BLaER1 (cell line): ENCODE results near the gene SPCS3.
A peak's percentile ranks its signal among the peaks of the same experiment; 100 is the strongest.

Experiments used
- H3K27ac ChIP-seq: shearing (Covaris generic); formaldehyde crosslinking; 2 replicates; pipeline ENCODE4 v1.8.1; 2022
- H3K27me3 ChIP-seq: shearing (Covaris generic); formaldehyde crosslinking; 2 replicates; pipeline ENCODE4 v1.8.1; 2022
- H3K36me3 ChIP-seq: shearing (Covaris generic); formaldehyde crosslinking; 2 replicates; pipeline ENCODE4 v1.8.1; 2022
- H3K4me1 ChIP-seq: shearing (Covaris generic); formaldehyde crosslinking; 2 replicates; pipeline ENCODE4 v1.8.1; 2022
- H3K4me2 ChIP-seq: shearing (Covaris generic); formaldehyde crosslinking; 2 replicates; pipeline ENCODE4 v1.8.1; 2022
- H3K4me3 ChIP-seq: shearing (Covaris generic); formaldehyde crosslinking; 2 replicates; pipeline ENCODE4 v1.8.1; 2022
- H3K9ac ChIP-seq: shearing (Covaris generic); formaldehyde crosslinking; 2 replicates; pipeline ENCODE4 v1.8.1; 2022
- H3K9me3 ChIP-seq: shearing (Covaris generic); formaldehyde crosslinking; 2 replicates; pipeline ENCODE4 v1.8.1; 2022
- H4K20me1 ChIP-seq: shearing (Covaris generic); formaldehyde crosslinking; 2 replicates; pipeline ENCODE4 v1.8.1; 2022
- Cebpa-rat ChIP-seq: shearing (Covaris generic); IDR thresholded peaks from 2 replicates; pipeline ENCODE4 v1.8.1; 2022

SPCS3 gene

DNA sequence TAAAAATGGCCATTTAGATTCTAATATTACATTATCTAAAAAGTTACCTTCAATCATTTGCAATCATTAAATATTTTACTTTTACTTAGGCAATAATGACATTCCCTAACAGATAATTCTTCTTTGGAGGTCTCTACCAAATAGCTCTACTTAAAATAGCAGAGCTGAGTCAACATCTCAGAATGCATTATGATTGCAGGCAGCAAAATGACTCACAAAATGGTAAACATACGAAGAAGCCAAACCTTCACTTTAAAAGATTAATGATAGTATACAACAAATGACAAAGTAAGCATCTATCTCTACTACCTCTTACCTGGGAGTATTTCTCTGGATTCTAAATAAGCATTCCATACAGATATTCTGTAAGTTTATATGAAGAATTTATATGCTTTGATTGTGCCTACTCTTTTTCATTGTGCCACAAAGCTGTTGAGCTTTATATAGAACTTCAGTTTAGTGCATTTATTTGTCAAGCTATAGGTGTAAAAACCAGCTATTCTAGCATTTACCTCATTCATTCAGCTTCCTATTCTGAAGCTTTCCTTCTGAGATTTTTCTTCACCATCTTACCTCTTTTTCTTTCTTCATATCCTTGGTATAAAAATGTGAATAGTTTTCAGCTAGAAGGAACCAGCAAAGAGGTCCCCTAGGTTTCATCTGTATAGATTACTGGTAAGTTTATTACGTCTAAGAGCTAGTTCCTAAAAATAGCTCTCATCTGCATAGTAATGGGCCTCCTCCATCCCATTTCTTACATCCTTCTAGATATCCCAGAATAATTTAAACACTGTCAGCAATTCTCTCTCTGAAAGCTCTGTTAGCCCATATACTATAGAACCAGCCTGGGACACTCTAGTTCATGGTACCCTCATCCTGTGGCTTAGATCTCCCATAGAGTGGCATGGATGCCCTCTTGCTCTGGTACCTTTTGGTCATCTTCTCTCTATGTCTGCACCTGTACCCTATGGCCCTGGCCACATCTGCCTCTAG lies 17.2 kb upstream of the SPCS3 start:
- H3K4me3 ChIP-seq, result no peak overlapping the region
- H4K20me1 ChIP-seq, result no peaks in the 10 kb centered on the region
- no peaks in the 10 kb centered on the region for H3K36me3 ChIP-seq
- H3K4me2 ChIP-seq, result no peak overlapping the region
- no peaks in the 10 kb centered on the region for H3K27me3 ChIP-seq
- no peak overlapping the region for H3K27ac ChIP-seq
- no peaks in the 10 kb centered on the region for H3K4me1 ChIP-seq
- no peak for TF ChIP-seq Cebpa-rat
- no peaks in the 10 kb centered on the region for H3K9me3 ChIP-seq
- H3K9ac ChIP-seq, result no peak overlapping the region

DNA sequence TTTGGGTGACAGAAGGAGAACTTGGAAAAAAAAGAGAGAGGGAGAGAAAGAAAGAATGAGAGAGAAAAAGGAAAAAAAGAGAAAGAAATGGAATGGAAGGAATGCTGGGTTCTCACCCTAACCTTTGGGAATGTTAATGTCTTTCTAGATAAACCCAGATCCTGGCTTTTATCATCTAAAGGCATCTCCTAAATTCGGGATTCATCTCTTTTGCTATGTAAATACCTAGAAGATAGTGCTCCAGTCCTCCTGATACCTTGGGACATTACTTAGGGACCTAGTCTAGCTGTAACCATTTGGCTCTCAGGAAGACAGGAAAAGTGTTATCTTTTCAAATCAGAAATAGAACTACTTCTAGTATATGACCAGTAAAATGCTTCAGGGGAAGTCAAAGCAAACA lies 15.8 kb upstream of the SPCS3 start:
- H3K9me3 ChIP-seq, result no peaks in the 10 kb centered on the region
- no peak overlapping the region for H3K4me3 ChIP-seq
- H3K4me1 ChIP-seq, result no peaks in the 10 kb centered on the region
- H4K20me1 ChIP-seq, result no peaks in the 10 kb centered on the region
- H3K4me2 ChIP-seq, result no peak overlapping the region
- no peak overlapping the region for H3K27ac ChIP-seq
- H3K9ac ChIP-seq, result no peak overlapping the region
- TF ChIP-seq Cebpa-rat, result no peak
- no peaks in the 10 kb centered on the region for H3K27me3 ChIP-seq
- H3K36me3 ChIP-seq, result no peaks in the 10 kb centered on the region

DNA sequence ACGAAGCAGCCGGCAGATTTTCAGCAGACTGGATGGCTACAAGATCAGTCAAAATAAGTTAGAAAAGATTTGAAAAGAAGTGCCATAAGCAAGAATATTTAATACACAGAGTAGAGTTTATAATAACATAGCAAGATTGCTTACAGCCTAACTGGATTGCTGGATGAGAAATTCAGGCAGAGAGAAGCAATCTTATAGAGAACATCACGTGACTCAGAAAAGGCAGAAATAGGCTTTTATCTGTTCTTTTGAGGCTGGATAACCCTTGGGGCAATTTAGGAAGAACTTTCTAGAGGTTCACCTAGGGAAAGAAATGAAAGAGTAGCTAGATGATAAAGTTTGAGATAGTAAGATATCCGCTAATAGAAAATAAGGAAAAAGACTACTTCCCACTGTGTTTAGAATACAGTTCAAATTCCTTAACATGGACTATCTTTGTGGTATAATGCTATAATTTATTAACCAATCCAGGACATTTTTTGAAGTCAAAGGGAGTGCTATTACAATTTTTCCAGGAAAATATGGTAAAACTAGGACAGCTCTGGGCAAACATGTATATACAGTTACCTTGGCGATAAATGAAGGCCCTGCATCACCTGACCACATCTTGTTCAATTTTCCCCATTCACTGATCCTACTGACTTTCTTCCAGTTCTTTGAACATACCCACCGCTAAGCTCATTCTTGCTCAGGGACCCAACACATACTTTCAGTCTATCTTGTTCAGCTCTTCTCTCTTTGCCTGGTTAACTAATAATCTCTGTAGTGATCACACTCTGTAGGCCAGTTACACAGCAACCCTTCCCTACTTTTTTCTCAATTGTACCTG lies 12.7 kb upstream of the SPCS3 start:
- H3K9me3 ChIP-seq, result no peaks in the 10 kb centered on the region
- no peaks in the 10 kb centered on the region for H3K4me1 ChIP-seq
- H3K9ac ChIP-seq, result no peak overlapping the region
- no peak overlapping the region for H3K4me3 ChIP-seq
- TF ChIP-seq Cebpa-rat, result no peak
- H3K27ac ChIP-seq, result no peak overlapping the region
- H3K36me3 ChIP-seq, result no peaks in the 10 kb centered on the region
- H4K20me1 ChIP-seq, result no peaks in the 10 kb centered on the region
- no peaks in the 10 kb centered on the region for H3K27me3 ChIP-seq
- H3K4me2 ChIP-seq, result no peak overlapping the region

DNA sequence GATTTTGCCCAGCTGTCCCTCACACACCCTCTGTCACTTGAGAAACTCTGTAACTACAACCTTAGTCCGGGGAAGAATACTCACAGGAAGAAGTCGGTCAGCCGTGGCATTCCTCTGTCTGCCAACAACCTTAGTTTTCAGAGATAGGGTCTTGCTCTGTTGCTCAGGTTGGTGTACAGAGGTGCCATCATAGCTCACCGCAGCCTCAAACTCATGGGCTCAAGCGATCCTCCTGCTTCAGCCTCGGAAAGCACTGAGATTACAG lies 12.2 kb upstream of the SPCS3 start:
- Histone ChIP-seq H3K9ac (no peak overlapping the region), H3K9me3 (no peaks in the 10 kb centered on the region), H3K36me3 (no peaks in the 10 kb centered on the region), H3K4me3 (no peak overlapping the region), H3K4me1 (no peaks in the 10 kb centered on the region), H3K4me2 (no peak overlapping the region), H3K27me3 (no peaks in the 10 kb centered on the region), H3K27ac (no peak overlapping the region), H4K20me1 (no peaks in the 10 kb centered on the region)
- TF ChIP-seq Cebpa-rat, result no peak

DNA sequence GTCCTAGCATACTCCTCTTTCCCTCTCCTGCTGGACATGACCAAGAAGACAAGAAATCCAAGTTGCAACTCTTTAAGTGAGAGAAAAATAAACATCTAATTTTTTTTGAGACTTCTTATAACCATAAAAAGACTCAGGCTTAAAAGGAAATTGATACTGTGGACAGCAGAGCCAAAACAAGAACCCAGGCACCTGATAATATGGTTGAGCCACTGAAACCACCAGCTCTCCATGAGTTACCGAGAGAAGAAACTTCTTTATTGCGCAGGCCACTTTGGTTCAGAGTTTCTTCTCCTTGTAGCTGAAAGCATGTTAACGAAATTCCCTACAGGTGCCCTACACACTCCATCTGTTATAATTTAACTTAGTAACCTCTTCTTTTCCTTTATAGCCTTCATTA lies 11.3 kb upstream of the SPCS3 start:
- Histone ChIP-seq H3K36me3 (no peaks in the 10 kb centered on the region), H3K9ac (no peak overlapping the region), H3K9me3 (no peaks in the 10 kb centered on the region), H3K27me3 (no peaks in the 10 kb centered on the region), H3K4me2 (no peak overlapping the region), H3K4me1 (no peaks in the 10 kb centered on the region), H4K20me1 (no peaks in the 10 kb centered on the region), H3K27ac (no peak overlapping the region), H3K4me3 (no peak overlapping the region)
- no peak for TF ChIP-seq Cebpa-rat

DNA sequence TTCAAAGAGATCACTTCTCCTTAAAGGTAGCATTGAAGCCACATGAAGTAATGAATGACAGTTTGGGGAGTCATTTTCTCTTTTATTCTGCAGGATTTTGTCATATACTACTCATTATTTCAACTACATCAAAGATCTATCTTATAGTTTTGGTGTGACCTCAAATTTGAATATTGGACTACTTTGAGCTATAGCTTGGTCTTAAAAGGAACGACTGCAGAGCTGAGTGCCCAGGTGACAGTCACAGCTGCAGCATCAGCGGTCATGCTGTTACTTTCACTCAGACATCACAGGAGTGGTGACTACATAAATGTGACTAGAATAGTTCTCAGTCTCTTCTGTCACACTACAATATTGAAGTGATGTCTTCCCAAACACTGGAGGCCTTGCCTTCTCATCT lies 10.7 kb upstream of the SPCS3 start:
- H3K9ac ChIP-seq, result no peak overlapping the region
- H4K20me1 ChIP-seq, result no peaks in the 10 kb centered on the region
- no peaks in the 10 kb centered on the region for H3K4me1 ChIP-seq
- no peak overlapping the region for H3K4me2 ChIP-seq
- H3K4me3 ChIP-seq, result no peak overlapping the region
- no peak overlapping the region for H3K27ac ChIP-seq
- H3K27me3 ChIP-seq, result no peaks in the 10 kb centered on the region
- H3K36me3 ChIP-seq, result no peaks in the 10 kb centered on the region
- no peaks in the 10 kb centered on the region for H3K9me3 ChIP-seq
- TF ChIP-seq Cebpa-rat, result no peak

DNA sequence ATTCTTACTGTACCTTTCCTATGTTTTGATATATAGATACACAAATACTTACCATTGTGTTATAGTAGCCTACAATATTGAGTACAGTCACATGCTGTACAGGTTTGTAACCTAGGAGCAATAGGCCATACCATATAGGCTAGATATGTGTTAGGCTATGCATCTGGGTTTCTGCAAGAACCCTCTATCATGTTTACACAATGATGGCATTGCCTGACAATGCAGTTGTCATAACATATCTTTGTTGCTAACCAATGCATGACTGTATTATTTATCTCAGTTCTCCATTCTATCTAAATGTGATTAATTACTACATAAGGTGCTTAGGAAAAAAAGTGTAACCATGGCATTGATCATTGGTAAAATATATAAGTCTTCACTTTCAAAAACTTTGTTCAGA lies 10.0 kb upstream of the SPCS3 start:
- no peaks in the 10 kb centered on the region for H4K20me1 ChIP-seq
- H3K27me3 ChIP-seq, result no peaks in the 10 kb centered on the region
- no peak overlapping the region for H3K9ac ChIP-seq
- no peaks in the 10 kb centered on the region for H3K4me1 ChIP-seq
- no peak overlapping the region for H3K4me3 ChIP-seq
- H3K27ac ChIP-seq, result no peak overlapping the region
- no peaks in the 10 kb centered on the region for H3K36me3 ChIP-seq
- H3K4me2 ChIP-seq, result no peak overlapping the region
- H3K9me3 ChIP-seq, result no peaks in the 10 kb centered on the region
- no peak for TF ChIP-seq Cebpa-rat

DNA sequence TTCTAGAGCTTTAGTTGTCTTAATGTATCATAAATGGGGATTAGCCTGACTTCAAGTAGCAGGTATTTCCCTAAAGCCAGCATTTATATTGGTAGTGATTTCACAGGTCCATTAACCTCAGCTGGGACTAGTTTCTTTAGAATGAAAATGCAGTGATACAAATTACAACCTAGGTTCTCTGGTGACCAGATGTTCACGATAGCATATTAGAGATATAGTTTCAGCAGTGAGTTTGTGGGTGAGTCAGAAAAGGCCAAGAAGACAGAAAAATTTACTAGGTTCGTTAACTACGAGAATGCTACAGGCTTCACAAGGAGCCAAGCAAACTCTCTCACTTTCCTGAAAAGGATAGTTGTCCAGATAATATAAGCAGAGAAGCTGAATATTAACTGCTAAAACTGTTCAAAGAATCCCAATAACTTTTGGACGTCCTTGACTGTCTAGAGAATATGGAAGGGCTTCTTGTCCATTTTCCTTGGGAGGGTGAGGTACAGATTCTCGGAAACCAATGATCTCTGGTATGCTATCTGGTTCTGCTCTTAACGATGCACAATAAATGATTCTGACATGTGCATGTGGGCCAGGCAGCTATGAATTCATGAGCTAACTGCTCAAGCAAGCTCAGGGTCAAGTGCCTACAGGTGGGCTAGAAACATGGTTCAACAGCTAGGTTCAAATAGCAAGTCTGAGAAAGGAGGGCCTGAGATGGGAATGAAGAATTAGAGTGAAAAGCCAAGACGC lies 6.0 kb upstream of the SPCS3 start:
- Histone ChIP-seq H3K4me3 (no peak overlapping the region), H3K4me1 (peaks cover 3% of the 10 kb centered on the region; the same call in 1 of the 2 replicates), H3K36me3 (no peaks in the 10 kb centered on the region), H3K4me2 (no peak overlapping the region), H3K27ac (no peak overlapping the region), H3K27me3 (no peaks in the 10 kb centered on the region), H3K9ac (no peak overlapping the region), H4K20me1 (no peaks in the 10 kb centered on the region), H3K9me3 (no peaks in the 10 kb centered on the region)
- no peak for TF ChIP-seq Cebpa-rat

DNA sequence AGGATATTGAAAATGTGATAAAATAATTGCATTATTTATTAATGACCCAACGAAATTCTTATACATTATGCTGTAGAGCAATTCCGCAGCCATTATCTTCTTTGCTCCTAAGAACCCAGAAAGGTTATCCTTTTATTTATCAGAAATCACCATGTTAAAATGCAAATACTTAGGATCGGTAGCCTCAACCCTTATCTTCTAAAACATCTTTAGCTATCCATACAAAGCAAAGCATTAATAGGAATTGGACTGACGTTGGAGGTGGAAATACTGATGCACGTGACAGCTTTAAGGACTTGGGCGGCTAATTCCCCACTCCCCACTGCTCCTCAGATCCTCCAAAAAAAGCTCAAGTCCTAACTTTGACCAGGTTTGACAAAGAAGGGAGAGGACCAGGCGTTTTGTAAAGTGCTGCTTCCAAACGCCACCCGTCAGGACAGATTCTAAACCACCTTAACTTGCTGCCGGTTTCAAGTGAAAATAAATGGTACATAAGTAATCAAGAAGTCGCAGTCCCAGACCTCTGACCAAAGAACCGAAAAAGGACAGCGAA lies 539 bp upstream of the SPCS3 start:
- Histone ChIP-seq H3K4me3 (peak overlapping the region; percentile 100), H3K9me3 (no peaks in the 10 kb centered on the region), H3K4me2 (peak overlapping the region; percentile 79), H3K9ac (peak overlapping the region; percentile 100), H4K20me1 (peaks cover 38% of the 10 kb centered on the region), H3K36me3 (peaks cover under 1% of the 10 kb centered on the region; the same call in 1 of the 2 replicates), H3K27me3 (no peaks in the 10 kb centered on the region), H3K4me1 (peaks cover 33% of the 10 kb centered on the region), H3K27ac (peak overlapping the region; percentile 99; the same call in 1 of the 2 replicates)
- no peak for TF ChIP-seq Cebpa-rat
